Measurements from ENCODE around the gene PKP2.
"Not testable (repeated sequence)": the region's sequence is repeated elsewhere in the genome, so short reads cannot be mapped to it uniquely, and the experiment has no call there.

Gene PKP2

DNA sequence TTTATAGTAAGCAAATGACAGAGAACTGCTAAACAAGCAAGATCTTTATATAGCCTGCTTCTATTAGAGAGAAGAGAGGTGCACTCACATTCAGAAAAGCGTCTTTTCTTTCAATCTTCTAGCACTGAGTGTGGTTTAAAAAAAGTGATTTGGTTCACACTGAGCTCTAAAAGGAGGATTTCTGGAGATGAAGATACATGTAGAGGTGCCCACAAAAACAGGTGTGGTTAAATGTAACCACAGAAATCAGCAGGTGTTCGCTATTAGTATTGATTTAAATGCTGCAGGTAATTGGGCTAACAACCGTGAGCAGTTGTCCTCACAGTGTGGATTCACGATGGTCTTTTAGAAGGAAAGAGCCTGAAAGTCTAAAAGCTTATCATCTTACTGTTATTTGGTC is 10.7 kb downstream of the PKP2 start:
- Histone ChIP-seq H3K9me3 (ENCODE audit: control insufficient read depth, low read length) (no peaks in the 10 kb centered on the region), H3K4me1 (ENCODE audit: control insufficient read depth, insufficient read depth, low read length, poor library complexity, severe bottlenecking) (no peaks in the 10 kb centered on the region), H3K36me3 (ENCODE audit: control insufficient read depth, insufficient read depth, low read length) (no peaks in the 10 kb centered on the region), H3K27ac (ENCODE audit: insufficient read depth, low read length, poor library complexity, severe bottlenecking) (no peak overlapping the region), H3K27me3 (replicated peaks; ENCODE audit: control insufficient read depth, insufficient read depth, low read length, poor library complexity, severe bottlenecking) (no peaks in the 10 kb centered on the region), H3K4me3 (ENCODE audit: insufficient read depth, low read depth, low read length, poor library complexity, severe bottlenecking) (no peak overlapping the region)
- DNase-seq, result no peak

DNA sequence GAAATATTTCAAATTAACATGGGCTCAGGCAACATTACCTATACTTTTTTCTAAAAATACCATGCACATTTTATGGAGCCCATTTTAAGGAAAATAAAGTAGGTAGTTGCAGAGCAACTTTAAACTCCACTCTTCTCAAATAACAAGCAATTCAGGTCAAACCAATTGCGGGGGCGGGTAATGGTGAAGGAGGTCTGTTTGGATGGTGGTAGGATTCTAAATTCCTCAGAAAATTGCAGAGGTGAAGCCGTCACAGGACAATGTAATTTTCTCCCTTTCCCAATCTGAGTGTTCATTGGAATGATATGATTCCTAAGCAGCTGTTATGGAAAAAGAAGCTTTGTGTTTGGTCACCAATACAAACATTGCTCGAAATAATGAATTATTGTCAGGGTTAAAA is 11.6 kb downstream of the PKP2 start:
- no peaks in the 10 kb centered on the region for H3K27me3 ChIP-seq (replicated peaks; ENCODE audit: control insufficient read depth, insufficient read depth, low read length, poor library complexity, severe bottlenecking)
- H3K36me3 ChIP-seq (ENCODE audit: control insufficient read depth, insufficient read depth, low read length), result no peaks in the 10 kb centered on the region
- no peak overlapping the region for H3K27ac ChIP-seq (ENCODE audit: insufficient read depth, low read length, poor library complexity, severe bottlenecking)
- no peak overlapping the region for H3K4me3 ChIP-seq (ENCODE audit: insufficient read depth, low read depth, low read length, poor library complexity, severe bottlenecking)
- H3K4me1 ChIP-seq (ENCODE audit: control insufficient read depth, insufficient read depth, low read length, poor library complexity, severe bottlenecking), result no peaks in the 10 kb centered on the region
- no peak for DNase-seq
- H3K9me3 ChIP-seq (ENCODE audit: control insufficient read depth, low read length), result no peaks in the 10 kb centered on the region

DNA sequence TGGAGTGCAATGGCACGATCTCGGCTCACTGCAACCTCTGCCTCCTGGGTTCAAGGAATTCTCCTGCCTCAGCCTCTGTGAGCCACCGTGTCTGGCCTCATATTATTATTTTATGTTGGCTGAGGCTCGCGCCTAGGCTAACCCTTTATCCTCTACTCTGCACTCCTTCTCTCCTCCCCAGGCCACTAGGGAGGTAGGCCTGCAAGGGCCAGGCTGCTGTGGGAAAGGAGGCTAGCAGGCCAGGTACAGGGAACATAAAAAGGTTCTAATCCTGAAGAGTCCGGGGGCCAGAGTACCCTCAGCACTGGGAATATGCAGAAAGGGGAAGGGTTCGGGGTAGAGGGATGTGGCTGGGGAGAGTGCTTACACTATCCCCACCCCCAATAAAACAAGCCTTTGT is 14.9 kb downstream of the PKP2 start:
- no peaks in the 10 kb centered on the region for H3K9me3 ChIP-seq (ENCODE audit: control insufficient read depth, low read length)
- no peaks in the 10 kb centered on the region for H3K27me3 ChIP-seq (replicated peaks; ENCODE audit: control insufficient read depth, insufficient read depth, low read length, poor library complexity, severe bottlenecking)
- H3K27ac ChIP-seq (ENCODE audit: insufficient read depth, low read length, poor library complexity, severe bottlenecking), result no peak overlapping the region
- no peak overlapping the region for H3K4me3 ChIP-seq (ENCODE audit: insufficient read depth, low read depth, low read length, poor library complexity, severe bottlenecking)
- H3K4me1 ChIP-seq (ENCODE audit: control insufficient read depth, insufficient read depth, low read length, poor library complexity, severe bottlenecking), result no peaks in the 10 kb centered on the region
- no peak for DNase-seq
- H3K36me3 ChIP-seq (ENCODE audit: control insufficient read depth, insufficient read depth, low read length), result no peaks in the 10 kb centered on the region

DNA sequence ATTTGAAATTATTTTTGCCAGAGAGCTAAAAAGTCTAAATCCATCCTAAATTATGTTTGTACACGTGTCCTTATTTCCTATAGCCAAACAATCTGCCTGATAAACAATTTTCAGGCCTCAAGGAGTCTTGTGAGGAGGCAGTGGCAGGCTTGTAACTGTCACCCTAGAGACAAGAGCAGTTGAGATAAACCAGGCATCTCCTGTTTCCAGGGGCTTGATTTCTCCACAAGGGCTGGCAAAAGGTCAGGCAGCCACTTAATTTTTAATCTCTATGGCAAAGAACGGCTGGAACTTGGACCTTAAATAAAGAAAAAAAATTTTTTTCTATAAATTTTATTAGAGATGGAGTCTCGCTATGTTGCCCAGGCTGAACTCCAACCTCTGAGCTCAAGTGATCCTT is 15.5 kb downstream of the PKP2 start:
- no peak for DNase-seq
- H3K4me3 ChIP-seq (ENCODE audit: insufficient read depth, low read depth, low read length, poor library complexity, severe bottlenecking), result no peak overlapping the region
- no peaks in the 10 kb centered on the region for H3K27me3 ChIP-seq (replicated peaks; ENCODE audit: control insufficient read depth, insufficient read depth, low read length, poor library complexity, severe bottlenecking)
- H3K36me3 ChIP-seq (ENCODE audit: control insufficient read depth, insufficient read depth, low read length), result no peaks in the 10 kb centered on the region
- no peaks in the 10 kb centered on the region for H3K4me1 ChIP-seq (ENCODE audit: control insufficient read depth, insufficient read depth, low read length, poor library complexity, severe bottlenecking)
- H3K9me3 ChIP-seq (ENCODE audit: control insufficient read depth, low read length), result no peaks in the 10 kb centered on the region
- H3K27ac ChIP-seq (ENCODE audit: insufficient read depth, low read length, poor library complexity, severe bottlenecking), result no peak overlapping the region

DNA sequence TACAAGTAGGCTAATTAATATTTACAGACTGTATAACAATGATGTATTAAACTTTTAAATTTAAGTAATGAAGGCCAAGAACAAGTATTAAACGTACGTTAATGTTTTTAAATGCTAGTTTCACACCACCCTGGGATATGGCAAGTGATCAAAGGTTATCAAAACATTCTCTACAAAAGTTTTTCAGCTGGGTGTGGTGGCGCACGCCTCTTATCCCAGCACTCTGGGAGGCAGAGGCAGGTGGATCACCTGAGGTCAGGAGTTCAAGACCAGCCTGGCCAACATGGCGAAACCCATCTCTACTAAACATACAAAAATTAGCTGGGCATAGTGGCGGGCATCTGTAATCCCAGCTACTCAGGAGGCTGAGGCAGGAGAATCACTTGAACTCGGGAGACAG is 17.5 kb downstream of the PKP2 start:
- H3K36me3 ChIP-seq (ENCODE audit: control insufficient read depth, insufficient read depth, low read length); H3K9me3 ChIP-seq (ENCODE audit: control insufficient read depth, low read length); H3K4me1 ChIP-seq (ENCODE audit: control insufficient read depth, insufficient read depth, low read length, poor library complexity, severe bottlenecking); H3K27ac ChIP-seq (ENCODE audit: insufficient read depth, low read length, poor library complexity, severe bottlenecking); DNase-seq; H3K27me3 ChIP-seq (replicated peaks; ENCODE audit: control insufficient read depth, insufficient read depth, low read length, poor library complexity, severe bottlenecking); H3K4me3 ChIP-seq (ENCODE audit: insufficient read depth, low read depth, low read length, poor library complexity, severe bottlenecking): not testable (repeated sequence)

DNA sequence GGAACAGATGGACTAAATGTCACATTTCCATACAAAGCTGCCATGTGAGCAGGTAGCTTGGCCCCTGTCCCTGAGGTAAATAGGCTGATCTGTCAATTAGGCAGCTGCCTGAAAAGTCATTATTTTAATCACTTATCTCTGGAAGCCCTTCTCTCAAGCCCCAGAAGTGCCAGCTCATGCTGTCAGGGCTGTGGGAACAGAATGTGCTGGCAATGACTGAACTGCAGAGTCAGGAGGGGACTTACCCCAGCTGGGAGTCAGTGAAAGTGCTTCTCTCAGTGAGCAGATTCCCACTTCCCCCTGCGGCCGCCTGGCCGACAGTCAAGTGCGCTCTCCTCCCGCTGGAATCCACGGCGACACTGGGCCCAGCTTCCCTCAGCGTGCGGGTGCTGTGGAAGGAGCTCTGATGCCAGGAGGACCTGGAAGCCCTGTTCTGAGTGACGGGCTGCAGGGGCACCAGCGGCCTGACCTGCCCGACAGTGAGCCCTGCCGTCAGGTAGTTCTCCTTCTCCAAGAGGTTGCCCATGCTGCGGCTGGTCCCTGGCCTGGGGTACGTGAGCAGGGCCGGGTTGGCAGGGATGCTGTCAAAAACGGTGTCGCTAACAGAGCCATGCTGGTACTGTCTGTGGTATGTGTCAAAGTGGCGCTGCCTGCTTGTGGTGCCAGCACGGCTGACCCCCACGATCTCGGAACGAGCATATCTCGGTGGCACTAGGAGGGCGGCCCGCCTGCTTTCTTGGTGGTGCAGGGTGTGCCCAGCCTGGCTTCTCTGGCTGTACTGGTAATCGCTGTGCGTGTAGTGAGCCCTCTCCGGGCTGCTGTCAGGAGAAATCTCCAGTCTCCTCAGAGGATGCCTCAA is 18.7 kb downstream of the PKP2 start:
- no peak for DNase-seq
- Histone ChIP-seq H3K36me3 (ENCODE audit: control insufficient read depth, insufficient read depth, low read length) (no peaks in the 10 kb centered on the region), H3K27ac (ENCODE audit: insufficient read depth, low read length, poor library complexity, severe bottlenecking) (no peak overlapping the region), H3K27me3 (replicated peaks; ENCODE audit: control insufficient read depth, insufficient read depth, low read length, poor library complexity, severe bottlenecking) (no peaks in the 10 kb centered on the region), H3K4me1 (ENCODE audit: control insufficient read depth, insufficient read depth, low read length, poor library complexity, severe bottlenecking) (no peaks in the 10 kb centered on the region), H3K9me3 (ENCODE audit: control insufficient read depth, low read length) (no peaks in the 10 kb centered on the region), H3K4me3 (ENCODE audit: insufficient read depth, low read depth, low read length, poor library complexity, severe bottlenecking) (no peak overlapping the region)

DNA sequence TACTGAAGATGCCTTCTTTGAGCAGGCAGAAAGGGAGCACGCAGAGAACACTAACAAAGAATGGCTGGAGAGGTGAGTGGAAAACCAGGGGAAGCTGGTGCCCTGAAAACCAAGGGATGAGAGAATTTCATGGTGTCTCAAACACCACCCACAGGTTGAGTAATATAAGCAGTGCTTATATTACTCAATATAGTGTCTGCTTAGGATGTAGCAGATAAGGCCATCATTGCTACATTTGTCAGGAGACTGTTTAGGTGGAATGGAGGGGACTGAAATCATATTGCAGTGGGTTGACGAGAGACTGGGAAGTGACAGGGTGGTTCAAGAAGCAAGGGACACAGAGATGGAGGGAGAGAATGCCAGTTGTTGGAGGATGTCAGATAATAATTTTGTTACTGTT is 20.6 kb downstream of the PKP2 start:
- Histone ChIP-seq H3K27ac (ENCODE audit: insufficient read depth, low read length, poor library complexity, severe bottlenecking) (no peak overlapping the region), H3K9me3 (ENCODE audit: control insufficient read depth, low read length) (no peaks in the 10 kb centered on the region), H3K4me1 (ENCODE audit: control insufficient read depth, insufficient read depth, low read length, poor library complexity, severe bottlenecking) (no peaks in the 10 kb centered on the region), H3K27me3 (replicated peaks; ENCODE audit: control insufficient read depth, insufficient read depth, low read length, poor library complexity, severe bottlenecking) (no peaks in the 10 kb centered on the region), H3K36me3 (ENCODE audit: control insufficient read depth, insufficient read depth, low read length) (no peaks in the 10 kb centered on the region), H3K4me3 (ENCODE audit: insufficient read depth, low read depth, low read length, poor library complexity, severe bottlenecking) (no peak overlapping the region)
- no peak for DNase-seq

DNA sequence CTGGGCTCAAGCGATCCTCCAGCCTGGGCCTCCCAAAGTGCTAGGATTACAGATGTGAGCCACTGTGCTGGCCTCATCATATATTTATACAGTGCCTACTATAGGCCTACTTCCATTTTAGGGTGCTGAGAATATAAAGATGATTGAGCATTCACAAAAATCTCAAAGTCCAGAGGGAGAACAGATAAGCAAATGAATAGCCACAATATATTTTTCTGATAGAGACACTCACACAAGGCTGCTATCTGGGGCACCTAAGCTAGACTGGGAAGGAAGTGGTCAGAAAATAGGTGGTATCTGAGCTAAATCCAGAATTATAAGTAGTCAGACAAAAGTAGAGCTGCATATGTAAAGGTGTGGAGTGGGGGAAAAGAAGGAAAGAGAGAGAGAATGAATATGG is 21.6 kb downstream of the PKP2 start:
- Histone ChIP-seq H3K27me3 (replicated peaks; ENCODE audit: control insufficient read depth, insufficient read depth, low read length, poor library complexity, severe bottlenecking) (no peaks in the 10 kb centered on the region), H3K4me1 (ENCODE audit: control insufficient read depth, insufficient read depth, low read length, poor library complexity, severe bottlenecking) (no peaks in the 10 kb centered on the region), H3K9me3 (ENCODE audit: control insufficient read depth, low read length) (no peaks in the 10 kb centered on the region), H3K36me3 (ENCODE audit: control insufficient read depth, insufficient read depth, low read length) (no peaks in the 10 kb centered on the region), H3K27ac (ENCODE audit: insufficient read depth, low read length, poor library complexity, severe bottlenecking) (no peak overlapping the region), H3K4me3 (ENCODE audit: insufficient read depth, low read depth, low read length, poor library complexity, severe bottlenecking) (no peak overlapping the region)
- no peak for DNase-seq

DNA sequence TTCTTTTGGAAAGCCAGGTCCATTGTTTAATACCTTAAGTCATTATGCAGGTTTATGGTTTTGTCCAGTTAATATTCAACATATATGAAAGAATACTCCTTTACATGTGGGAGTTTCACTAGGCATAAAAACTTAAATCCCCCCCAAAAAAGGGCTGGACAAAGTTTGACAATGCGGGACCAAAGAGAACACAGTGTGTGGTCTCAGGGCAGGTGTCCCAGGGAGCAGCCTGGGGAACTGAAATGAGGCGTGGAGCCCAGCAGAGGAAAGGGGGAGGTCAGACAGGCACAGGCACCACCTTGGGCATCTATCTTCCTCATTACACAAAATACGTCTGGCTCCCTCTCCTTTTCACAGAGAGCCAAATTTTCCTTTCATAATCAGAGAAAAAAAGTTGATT is 22.5 kb downstream of the PKP2 start:
- Histone ChIP-seq H3K27me3 (replicated peaks; ENCODE audit: control insufficient read depth, insufficient read depth, low read length, poor library complexity, severe bottlenecking) (no peaks in the 10 kb centered on the region), H3K4me1 (ENCODE audit: control insufficient read depth, insufficient read depth, low read length, poor library complexity, severe bottlenecking) (no peaks in the 10 kb centered on the region), H3K9me3 (ENCODE audit: control insufficient read depth, low read length) (no peaks in the 10 kb centered on the region), H3K27ac (ENCODE audit: insufficient read depth, low read length, poor library complexity, severe bottlenecking) (no peak overlapping the region), H3K36me3 (ENCODE audit: control insufficient read depth, insufficient read depth, low read length) (no peaks in the 10 kb centered on the region), H3K4me3 (ENCODE audit: insufficient read depth, low read depth, low read length, poor library complexity, severe bottlenecking) (no peak overlapping the region)
- DNase-seq, result no peak

DNA sequence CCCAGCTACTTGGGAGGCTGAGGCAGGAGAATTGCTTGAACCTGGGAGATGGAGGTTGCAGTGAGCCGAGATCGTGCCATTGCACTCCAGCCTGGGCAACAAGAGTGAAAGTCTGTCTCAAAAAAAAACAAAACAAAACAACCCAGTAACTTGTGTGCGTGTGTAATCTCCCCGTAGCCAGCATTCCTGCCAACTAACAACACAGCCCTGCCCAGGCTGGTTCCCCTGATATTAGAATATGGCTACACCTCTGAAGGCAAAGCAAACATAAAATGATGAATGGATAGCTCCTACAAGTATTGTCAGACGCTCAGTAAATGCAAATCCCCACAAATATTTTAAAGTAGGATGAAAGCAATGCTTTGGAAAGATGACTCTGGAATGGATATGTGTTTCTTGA is 24.2 kb downstream of the PKP2 start:
- not testable (repeated sequence) for H3K36me3 ChIP-seq (ENCODE audit: control insufficient read depth, insufficient read depth, low read length); H3K27me3 ChIP-seq (replicated peaks; ENCODE audit: control insufficient read depth, insufficient read depth, low read length, poor library complexity, severe bottlenecking); H3K4me3 ChIP-seq (ENCODE audit: insufficient read depth, low read depth, low read length, poor library complexity, severe bottlenecking); H3K9me3 ChIP-seq (ENCODE audit: control insufficient read depth, low read length); H3K27ac ChIP-seq (ENCODE audit: insufficient read depth, low read length, poor library complexity, severe bottlenecking); H3K4me1 ChIP-seq (ENCODE audit: control insufficient read depth, insufficient read depth, low read length, poor library complexity, severe bottlenecking); DNase-seq

Measured in effector memory CD4-positive, alpha-beta T cell (primary cell).